ENCODE measurements around the gene MED4. TPM values are rescaled to one million over a fixed set of nuclear protein-coding genes. Genes with fewer than 3 reads are reported as not detected.
"Not testable (repeated sequence)": the region's sequence is repeated elsewhere in the genome, so short reads cannot be mapped to it uniquely, and the experiment has no call there.

The MED4 gene
- total and polyA plus RNA-seq, 3 donors from 2014 or later, result 55.3 to 111 (median 58.2) TPM

DNA sequence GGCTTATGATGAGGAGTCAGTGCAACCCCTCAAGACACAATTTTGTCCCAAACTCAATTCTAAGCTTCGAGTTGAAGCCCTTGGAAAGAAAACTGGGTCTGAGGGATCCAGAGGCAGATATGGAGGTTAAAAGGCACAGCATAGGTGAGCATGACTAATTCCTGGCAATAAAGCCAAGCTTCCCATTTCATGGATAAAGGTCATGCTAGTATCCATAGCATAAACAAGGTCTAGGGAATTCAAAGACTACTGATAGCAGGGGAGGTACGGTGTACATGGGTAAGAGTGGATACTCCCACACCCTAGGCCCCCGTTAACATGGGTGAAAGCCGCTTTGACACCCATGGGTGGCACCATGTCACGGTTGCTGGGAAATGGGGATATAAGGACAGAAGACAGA is 24.0 kb downstream of the MED4 start:
- H3K27ac ChIP-seq, result no peak overlapping the region
- H3K9me3 ChIP-seq, result no peaks in the 10 kb centered on the region
- DNase-seq, result no peak
- TF ChIP-seq CTCF (IDR thresholded peaks at IDR 0.05) (no peak), POLR2A (IDR thresholded peaks at IDR 0.05) (no peak)
- WGBS, 2 donors, result 75 to 88% methylated on average over 5 of the region's 5 CpGs
- H3K36me3 ChIP-seq (ENCODE audit: low read depth, missing control alignments), result no peaks in the 10 kb centered on the region
- H3K4me3 ChIP-seq, result no peak overlapping the region
- no peaks in the 10 kb centered on the region for H3K4me1 ChIP-seq
- intact Hi-C loops (cut with DNase I; ENCODE audit: low total_unique reads), result no loop called here
- H3K27me3 ChIP-seq, result no peaks in the 10 kb centered on the region

- H3K9me3 ChIP-seq, result no peaks in the 10 kb centered on the region
- H3K4me3 ChIP-seq, result no peak overlapping the region
- H3K27me3 ChIP-seq, result no peaks in the 10 kb centered on the region
- no peak for DNase-seq
- TF ChIP-seq POLR2A (IDR thresholded peaks at IDR 0.05), result no peak
- no peak overlapping the region for H3K27ac ChIP-seq
- WGBS, 2 donors, result 60 to 61% methylated on average over 1 of the region's 1 CpG
- H3K4me1 ChIP-seq, result no peaks in the 10 kb centered on the region
- intact Hi-C loops (cut with DNase I; ENCODE audit: low total_unique reads), result no loop called here
- H3K36me3 ChIP-seq (ENCODE audit: low read depth, missing control alignments), result no peaks in the 10 kb centered on the region
Observed at GRCh38 chr13:48069573-48069972, 25.3 kb downstream of the MED4 start.

DNA sequence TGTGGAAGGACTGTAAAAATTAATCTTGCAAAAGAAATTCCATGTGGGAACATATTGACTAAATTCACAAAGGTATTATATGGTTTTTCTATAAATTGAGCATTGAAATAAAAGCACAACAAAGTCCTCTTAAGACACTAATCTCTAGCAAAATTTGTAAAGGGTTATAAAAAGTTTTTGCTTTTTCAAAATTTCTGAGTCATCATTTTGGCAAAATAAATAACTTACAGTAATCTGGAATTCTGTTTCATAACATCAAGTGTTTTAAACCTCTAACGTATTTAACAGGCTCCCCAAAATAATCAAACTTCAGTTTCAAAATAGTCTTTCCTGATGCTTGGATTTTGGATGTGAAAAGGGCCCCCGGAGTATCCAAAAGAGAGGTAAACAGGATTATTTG is 26.0 kb downstream of the MED4 start:
- Histone ChIP-seq H3K36me3 (ENCODE audit: low read depth, missing control alignments) (no peaks in the 10 kb centered on the region), H3K4me1 (no peaks in the 10 kb centered on the region), H3K9me3 (no peaks in the 10 kb centered on the region), H3K4me3 (no peak overlapping the region), H3K27ac (no peak overlapping the region), H3K27me3 (no peaks in the 10 kb centered on the region)
- DNase-seq, result no peak
- TF ChIP-seq CTCF (IDR thresholded peaks at IDR 0.05) (no peak), POLR2A (IDR thresholded peaks at IDR 0.05) (no peak)
- 95 to 97% methylated on average over 2 of the region's 2 CpGs for WGBS, 2 donors
- intact Hi-C loops (cut with DNase I; ENCODE audit: low total_unique reads), result no loop called here

DNA sequence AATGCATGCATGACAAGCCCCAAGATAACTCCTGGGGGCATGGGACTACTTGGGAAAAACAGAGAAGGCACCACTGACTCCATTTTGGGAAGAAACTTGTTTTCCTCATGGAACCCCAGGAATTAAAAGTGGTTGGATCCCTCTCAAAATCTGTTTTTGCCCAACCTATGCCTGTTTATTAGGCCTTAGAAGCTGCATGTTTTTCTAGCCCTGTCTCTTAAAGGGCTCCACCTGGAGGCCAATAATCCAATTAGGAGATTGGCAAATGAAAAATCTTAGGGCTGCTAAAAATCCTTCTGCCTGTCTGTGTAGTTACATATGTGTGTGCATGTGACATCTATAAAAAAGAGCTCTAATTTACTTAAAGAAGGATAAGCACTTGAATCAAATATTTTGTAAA is 26.9 kb downstream of the MED4 start:
- Histone ChIP-seq H3K4me3 (no peak overlapping the region), H3K27me3 (no peaks in the 10 kb centered on the region), H3K36me3 (ENCODE audit: low read depth, missing control alignments) (no peaks in the 10 kb centered on the region), H3K4me1 (no peaks in the 10 kb centered on the region), H3K9me3 (no peaks in the 10 kb centered on the region), H3K27ac (no peak overlapping the region)
- TF ChIP-seq POLR2A (IDR thresholded peaks at IDR 0.05) (no peak), CTCF (IDR thresholded peaks at IDR 0.05) (no peak)
- intact Hi-C loops (cut with DNase I; ENCODE audit: low total_unique reads), result no loop called here
- no peak for DNase-seq

DNA sequence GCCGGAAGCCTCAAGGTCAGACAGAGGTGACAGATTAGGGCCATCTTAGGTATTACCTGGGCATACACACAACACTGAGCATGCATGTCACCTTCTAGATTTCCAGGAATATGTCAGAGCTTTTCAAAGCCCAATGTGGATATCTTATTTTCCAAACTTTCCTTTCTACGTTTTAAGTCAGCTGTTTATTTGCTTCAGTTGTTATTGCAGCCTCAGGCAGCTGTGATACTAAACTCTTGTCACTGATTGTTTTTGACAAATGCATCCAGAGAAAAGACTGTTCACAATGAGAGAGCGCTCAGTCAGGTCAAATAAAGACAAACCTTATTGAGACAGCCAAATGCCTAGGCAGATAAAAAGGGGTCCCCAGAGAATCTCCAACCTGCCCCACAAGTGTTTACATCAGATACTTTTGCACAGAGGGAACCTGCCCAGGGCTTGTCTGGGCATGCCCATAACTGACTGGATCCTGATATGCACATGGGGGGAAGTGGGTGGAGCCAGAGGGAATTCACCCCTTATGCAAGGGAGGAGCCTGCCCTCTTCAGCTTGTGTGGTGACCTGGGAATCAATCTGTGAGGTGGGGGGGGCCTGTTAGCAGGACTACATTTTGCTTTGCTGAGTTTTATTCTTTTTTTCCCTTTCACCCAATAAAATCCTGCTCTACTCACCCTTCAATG is 28.5 kb downstream of the MED4 start:
- H3K27me3 ChIP-seq, result no peaks in the 10 kb centered on the region
- no peak overlapping the region for H3K27ac ChIP-seq
- DNase-seq, result no peak
- H3K4me3 ChIP-seq, result no peak overlapping the region
- H3K9me3 ChIP-seq, result no peaks in the 10 kb centered on the region
- WGBS, 2 donors, result 95 to 96% methylated on average over 3 of the region's 3 CpGs
- no peaks in the 10 kb centered on the region for H3K4me1 ChIP-seq
- no peak for TF ChIP-seq CTCF (IDR thresholded peaks at IDR 0.05)
- TF ChIP-seq POLR2A (IDR thresholded peaks at IDR 0.05), result no peak
- no peaks in the 10 kb centered on the region for H3K36me3 ChIP-seq (ENCODE audit: low read depth, missing control alignments)
- intact Hi-C loops (cut with DNase I; ENCODE audit: low total_unique reads), result no loop called here

DNA sequence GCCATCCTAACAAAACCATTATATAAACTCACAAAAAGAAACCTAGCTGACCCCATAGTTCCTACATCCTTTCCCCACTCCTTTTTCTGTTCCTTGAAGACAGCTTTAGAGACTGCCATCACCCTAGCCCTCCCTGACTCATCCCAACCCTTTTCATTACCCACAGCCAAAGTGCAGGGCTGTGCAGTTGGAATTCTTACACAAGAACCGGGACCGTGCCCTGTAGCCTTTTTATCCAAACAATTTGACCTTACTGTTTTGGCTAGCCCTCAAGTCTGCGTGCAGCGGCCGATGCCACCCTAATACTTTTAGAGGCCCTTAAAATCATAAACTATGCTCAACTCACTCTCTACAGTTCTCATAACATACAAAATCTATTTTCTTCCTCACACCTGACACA is 35.0 kb downstream of the MED4 start:
- WGBS, 2 donors, result 55 to 62% methylated on average over 5 of the region's 5 CpGs
- H3K27ac ChIP-seq; intact Hi-C loops (cut with DNase I; ENCODE audit: low total_unique reads); H3K9me3 ChIP-seq; H3K36me3 ChIP-seq (ENCODE audit: low read depth, missing control alignments); H3K27me3 ChIP-seq; H3K4me3 ChIP-seq; DNase-seq; H3K4me1 ChIP-seq: not testable (repeated sequence)

DNA sequence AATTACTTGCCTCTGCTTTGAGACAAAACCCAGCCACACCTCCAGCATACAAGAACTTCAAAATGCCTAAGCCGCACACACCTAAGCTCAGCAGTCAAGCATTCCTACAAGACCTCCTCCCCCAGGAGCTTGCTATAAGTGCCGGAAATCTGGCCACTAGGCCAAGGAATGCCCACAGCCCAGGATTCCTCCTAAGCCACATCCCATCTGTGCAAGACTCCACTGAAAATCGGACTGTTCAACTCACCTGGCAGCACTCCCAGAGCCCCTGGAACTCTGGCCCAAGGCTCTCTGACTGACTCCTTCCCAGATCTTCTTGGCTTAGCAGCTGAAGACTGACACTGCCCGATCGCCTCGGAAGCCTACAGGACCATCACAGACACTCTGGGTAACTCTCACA is 36.4 kb downstream of the MED4 start:
- 83 to 91% methylated on average over 3 to 6 of the region's 6 CpGs for WGBS, 2 donors
- H3K4me1 ChIP-seq; H3K36me3 ChIP-seq (ENCODE audit: low read depth, missing control alignments); H3K9me3 ChIP-seq; intact Hi-C loops (cut with DNase I; ENCODE audit: low total_unique reads); DNase-seq; H3K27ac ChIP-seq; H3K4me3 ChIP-seq; H3K27me3 ChIP-seq: not testable (repeated sequence)

All from testis (tissue), 3 donors.